NCI-H2196 (cell line): ENCODE data around the gene PARP3.

Source experiments
- DNase-seq: peaks from one replicate; lab custom pipeline; 2025; ENCODE audit not compliant: unreplicated experiment; lab: John Stamatoyannopoulos, UW

Gene PARP3

GRCh38 chr3:51933471-51934138 is 8.6 kb upstream of the PARP3 start:
- no peak for DNase-seq

DNA sequence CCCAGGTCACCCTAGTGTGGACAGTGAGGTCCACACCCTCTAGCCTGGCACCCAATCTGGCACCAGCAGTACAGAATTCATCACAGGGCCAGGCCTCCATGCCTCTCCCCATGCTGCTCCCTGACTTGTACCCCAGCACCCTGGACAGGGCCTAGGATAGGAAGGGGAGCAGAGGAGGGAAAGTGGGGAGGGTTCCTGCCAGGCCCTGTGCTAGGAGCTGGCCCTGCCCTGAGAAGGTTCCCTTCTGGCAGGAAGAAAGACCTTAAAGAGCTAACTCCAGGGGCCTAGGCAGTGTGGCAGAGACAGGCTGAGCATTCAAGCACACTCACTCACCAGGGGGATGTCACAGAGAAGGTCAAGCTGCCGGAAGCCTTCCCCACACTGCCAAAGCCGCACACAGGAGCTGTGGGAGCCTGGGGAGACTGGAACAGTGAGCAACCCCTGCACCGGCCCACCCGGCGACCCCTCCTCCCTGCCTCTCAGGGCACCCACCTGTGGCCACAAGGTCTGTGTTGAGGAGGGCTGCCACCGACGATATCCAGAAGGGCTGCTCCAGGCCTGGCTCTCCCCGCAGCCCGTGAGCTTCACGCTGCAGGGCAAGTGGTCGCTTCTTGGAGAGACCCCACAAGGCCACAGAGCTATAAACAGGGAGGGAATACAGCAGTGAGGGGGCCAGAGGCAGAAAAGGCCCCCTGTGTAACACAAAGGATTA is 7.9 kb upstream of the PARP3 start:
- DNase-seq: no peak

DNA sequence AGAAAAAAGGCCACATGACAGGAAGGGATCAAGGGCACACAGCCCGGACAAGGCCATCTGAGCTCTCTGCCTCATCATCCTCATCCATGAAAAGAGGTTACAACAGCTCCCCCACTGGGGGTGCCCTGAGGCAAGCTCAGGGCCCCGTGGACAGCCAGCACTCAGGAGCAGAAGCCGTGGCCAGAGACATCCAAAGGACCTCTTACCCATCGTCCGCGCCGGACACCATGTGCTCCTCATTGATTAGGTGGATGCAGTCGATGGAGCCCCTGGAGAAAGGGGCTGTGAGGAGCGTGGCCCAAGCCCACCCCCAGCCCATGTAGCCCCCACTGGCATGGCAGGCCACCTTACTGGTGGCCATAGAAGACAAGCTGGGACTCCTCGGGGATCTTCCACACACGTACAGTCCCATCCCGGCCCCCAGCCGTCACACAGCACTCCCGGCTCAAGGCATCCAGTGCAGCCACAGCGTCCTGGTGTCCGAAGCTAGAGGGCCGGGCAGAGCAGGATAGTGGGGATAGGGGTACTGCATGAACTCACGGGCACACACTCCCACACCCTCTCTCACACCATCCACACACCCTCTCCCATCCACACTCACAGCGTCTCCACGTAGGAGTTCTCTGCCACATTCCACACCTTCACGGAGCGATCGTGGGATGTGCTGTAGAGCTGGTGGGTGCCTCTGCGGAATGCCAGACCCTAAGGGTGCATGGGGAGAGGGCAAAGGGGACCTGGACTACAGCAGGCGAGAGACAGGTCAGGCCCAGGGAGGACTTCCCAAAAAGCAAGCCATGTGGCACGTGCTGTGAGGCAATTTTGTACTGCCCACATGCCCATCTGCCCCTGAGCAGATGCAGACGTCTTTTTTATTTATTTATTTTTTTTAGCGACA is 6.9 kb upstream of the PARP3 start:
- DNase-seq: no peak

GRCh38 chr3:51935886-51936755 is 6.0 kb upstream of the PARP3 start:
- DNase-seq: no peak

GRCh38 chr3:51937014-51937413 is 5.1 kb upstream of the PARP3 start:
- DNase-seq: no peak

- no peak for DNase-seq
These were observed 4.3 kb upstream of the PARP3 start for GRCh38 chr3:51937611-51938450.

DNA sequence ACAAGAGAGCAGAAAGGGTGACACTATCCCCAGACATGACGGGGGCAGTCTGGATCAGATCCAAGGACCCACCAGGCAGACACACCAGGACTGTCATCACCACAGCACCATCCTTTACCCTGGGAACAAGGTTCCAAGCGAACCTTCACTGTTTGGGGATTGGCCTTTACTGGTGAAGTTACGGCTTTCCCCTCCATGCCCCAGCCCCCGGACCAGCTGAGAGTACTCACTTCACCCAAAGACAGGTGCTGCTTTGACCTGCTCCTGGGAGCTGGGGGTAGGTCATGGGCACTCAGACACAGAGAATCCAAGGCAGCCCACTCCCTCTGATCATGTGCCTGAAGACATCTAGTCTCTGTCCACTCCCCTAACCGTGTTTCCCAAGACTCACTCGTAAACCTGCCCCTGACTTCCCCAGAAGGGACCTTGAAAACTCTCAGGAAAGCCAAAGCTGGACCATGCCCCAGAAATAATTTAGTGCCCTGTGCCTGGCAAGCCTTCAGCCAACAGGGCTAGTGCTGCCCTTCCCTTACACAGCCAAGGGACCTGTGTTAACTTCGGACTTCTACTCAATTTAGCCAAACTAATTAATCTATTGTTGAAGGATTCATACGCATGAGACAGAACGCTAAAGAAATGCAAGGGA is 3.3 kb upstream of the PARP3 start:
- no peak for DNase-seq

GRCh38 chr3:51940648-51941462 is 1.3 kb upstream of the PARP3 start:
- no peak for DNase-seq

DNA sequence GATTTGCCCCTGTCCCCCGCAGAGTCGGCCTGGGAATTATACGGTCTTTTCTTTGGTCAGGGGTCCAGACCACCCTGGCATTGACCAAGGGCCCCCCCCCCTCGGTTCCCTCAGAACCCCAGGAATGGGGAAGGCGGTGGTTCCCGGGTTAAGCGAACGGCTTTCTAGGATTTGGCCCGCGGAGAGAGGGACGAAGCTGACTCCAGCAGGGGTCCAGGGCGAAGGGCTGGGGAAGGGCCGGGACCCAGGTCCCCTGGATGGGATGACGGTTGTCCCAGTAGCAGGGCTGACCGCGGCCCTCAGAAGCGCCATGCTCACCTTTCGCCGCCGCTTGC is 733 bp upstream of the PARP3 start:
- no peak for DNase-seq

GRCh38 chr3:51942603-51943450 is 664 bp downstream of the PARP3 start:
- DNase-seq: peak; percentile 30

DNA sequence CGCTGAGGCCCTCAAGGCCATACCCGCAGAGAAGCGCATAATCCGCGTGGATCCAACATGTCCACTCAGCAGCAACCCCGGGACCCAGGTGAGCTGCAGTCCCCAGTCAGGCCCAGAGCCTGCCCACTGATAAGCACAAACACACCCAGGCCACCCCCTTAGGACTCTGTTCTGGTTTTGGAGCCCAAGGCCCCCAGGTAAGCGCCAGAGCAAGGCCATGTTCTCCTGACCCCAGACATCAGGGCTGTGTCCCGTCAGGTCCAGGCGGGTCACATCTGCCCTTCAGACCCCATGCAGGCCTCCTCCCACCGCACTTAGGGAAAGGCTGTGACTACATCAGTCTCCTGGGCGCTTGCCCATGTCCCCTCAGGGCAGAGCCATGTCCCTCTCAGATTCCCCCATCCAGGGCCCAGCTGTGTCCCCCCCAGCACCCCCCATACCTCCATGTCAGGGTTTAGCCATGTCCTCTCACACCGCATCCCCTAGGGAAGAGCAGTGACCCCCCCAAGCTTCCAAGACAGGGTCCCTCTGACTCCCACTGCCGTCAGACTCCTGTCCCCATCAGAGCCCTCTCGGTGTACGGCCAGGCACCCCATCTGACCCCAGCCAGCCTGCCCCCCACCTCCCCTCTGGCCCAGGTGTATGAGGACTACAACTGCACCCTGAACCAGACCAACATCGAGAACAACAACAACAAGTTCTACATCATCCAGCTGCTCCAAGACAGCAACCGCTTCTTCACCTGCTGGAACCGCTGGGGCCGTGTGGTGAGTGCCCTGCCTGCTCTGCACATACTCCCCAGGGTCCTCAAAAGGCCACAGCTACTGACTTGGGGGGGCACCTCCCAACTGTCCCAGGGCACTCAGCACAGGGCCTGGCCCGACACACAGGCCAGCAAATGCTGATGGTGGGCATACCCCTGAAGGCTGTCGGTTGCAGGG is 1.6 kb downstream of the PARP3 start:
- no peak for DNase-seq

GRCh38 chr3:51944451-51945021 is 2.4 kb downstream of the PARP3 start:
- no peak for DNase-seq

GRCh38 chr3:51945031-51945840 is 3.1 kb downstream of the PARP3 start:
- DNase-seq: no peak

DNA sequence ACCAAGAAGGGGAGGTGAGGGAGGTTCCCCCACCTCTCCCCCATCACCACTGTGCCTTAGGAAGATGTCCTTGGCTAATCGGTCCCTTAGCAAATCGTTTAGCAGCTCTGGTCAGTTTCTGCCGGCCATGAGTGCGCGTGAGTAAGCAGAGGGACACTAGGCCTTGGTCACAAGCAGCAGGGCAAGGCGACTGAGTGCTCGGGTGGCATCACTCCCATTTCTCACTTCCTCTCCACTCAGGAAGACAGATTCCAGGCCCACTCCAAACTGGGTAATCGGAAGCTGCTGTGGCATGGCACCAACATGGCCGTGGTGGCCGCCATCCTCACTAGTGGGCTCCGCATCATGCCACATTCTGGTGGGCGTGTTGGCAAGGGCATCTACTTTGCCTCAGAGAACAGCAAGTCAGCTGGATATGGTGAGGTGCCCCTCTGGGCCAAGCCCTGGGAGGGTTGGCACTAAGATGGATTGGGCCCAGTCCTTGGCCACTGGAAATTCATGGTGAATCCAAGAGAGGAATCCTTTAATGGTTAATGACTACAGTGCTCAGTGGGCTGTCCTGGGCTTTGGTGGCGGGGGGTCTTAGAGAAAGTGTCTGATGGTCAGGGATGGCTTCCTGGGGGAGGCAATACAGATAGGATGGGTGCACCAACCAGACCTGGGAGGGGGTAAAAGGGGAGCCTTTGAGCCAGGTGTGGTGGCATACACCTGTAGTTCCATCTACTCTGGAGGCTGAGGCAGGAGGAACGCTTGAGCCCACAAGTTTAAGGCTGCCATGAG is 4.0 kb downstream of the PARP3 start:
- DNase-seq: no peak

- no peak for DNase-seq
These were observed 4.6 kb downstream of the PARP3 start for GRCh38 chr3:51946796-51947195.
